H1 (cell line): ENCODE data around the gene AKR7A3. TPM values are rescaled to one million over a fixed set of nuclear protein-coding genes. Genes with fewer than 3 reads are reported as not detected.

Experiments
- CTCF ChIA-PET: fragments of 300-600 bp; sonication (Branson Sonifier 250); formaldehyde crosslinking; loops from one replicate; lab custom pipeline; 2021; ENCODE audit not compliant: partially characterized antibody; lab: Charles Lee
- POLR2A ChIA-PET: fragments of 300-600 bp; sonication (Branson Sonifier 250); formaldehyde crosslinking; loops from one replicate; lab custom pipeline; 2021; ENCODE audit warnings: inconsistent platforms; ENCODE audit not compliant: partially characterized antibody; lab: Charles Lee
- DNase-seq, 2 experiments: peaks; one replicate each; pipeline versions ENCODE4 v3.0.0 to v3.0.0-alpha.2; 2010 to 2022; ENCODE audit warnings: low spot score in 2 of 2, low read depth in 1 of 2, mixed read lengths in 1 of 2
- FAIRE-seq: peaks from 2 replicates; lab custom pipeline; 2011; peaks lifted over from hg19 to GRCh38; lab: Jason Lieb, UNC
- H2AFZ ChIP-seq: 2 replicates; pipeline ENCODE4 v1.8.1; 2012; ENCODE audit warnings: low read length, inconsistent platforms
- H2AK5ac ChIP-seq: 2 replicates; pipeline ENCODE4 v1.6.1; 2013; ENCODE audit warnings: low read depth, low read length
- H2BK120ac ChIP-seq: replicated peaks from 2 replicates; pipeline ENCODE3; 2013; ENCODE audit warnings: low read depth, low read length, inconsistent platforms
- H2BK12ac ChIP-seq: 2 replicates; pipeline ENCODE4 v1.6.1; 2013; ENCODE audit warnings: low read depth, low read length
- H2BK15ac ChIP-seq: 2 replicates; pipeline ENCODE4 v1.6.1; 2013; ENCODE audit warnings: low read length
- H2BK20ac ChIP-seq: 2 replicates; pipeline ENCODE4 v1.6.1; 2013; ENCODE audit warnings: low read length
- H2BK5ac ChIP-seq: 2 replicates; pipeline ENCODE4 v1.6.1; 2013; ENCODE audit warnings: low read depth, low read length
- H3K14ac ChIP-seq: 2 replicates; pipeline ENCODE4 v1.6.1; 2013; ENCODE audit warnings: inconsistent platforms; ENCODE audit not compliant: insufficient read length
- H3K18ac ChIP-seq: 2 replicates; pipeline ENCODE4 v1.6.1; 2013; ENCODE audit warnings: low read length; ENCODE audit errors: extremely low read depth
- H3K23ac ChIP-seq: 2 replicates; pipeline ENCODE4 v1.6.1; 2013; ENCODE audit warnings: inconsistent platforms; ENCODE audit not compliant: insufficient read length
- H3K23me2 ChIP-seq: 2 replicates; pipeline ENCODE4 v1.6.1; 2013; ENCODE audit warnings: low read depth, low read length
- H3K27ac ChIP-seq: 2 replicates; pipeline ENCODE4 v1.6.1; 2011; ENCODE audit warnings: low read depth, low read length, inconsistent platforms
- H3K27me3 ChIP-seq, 4 experiments: replicated peaks in 1 of 4; 1 replicate in 1 of 4; 2 replicates in 3 of 4; pipeline versions ENCODE4 v1.6.1 to v1.8.1; 2011 to 2013; ENCODE audit warnings: low read length in 3 of 4, mild to moderate bottlenecking in 3 of 4, inconsistent platforms in 2 of 4, mixed read lengths in 2 of 4, moderate library complexity in 1 of 4; ENCODE audit not compliant: control insufficient read depth in 3 of 4, insufficient read depth in 3 of 4; ENCODE audit errors: extremely low read depth in 1 of 4
- H3K36me3 ChIP-seq, 4 experiments: 2 replicates each; pipeline versions ENCODE4 v1.6.1 to v1.8.1; 2011 to 2013; ENCODE audit warnings: mild to moderate bottlenecking in 4 of 4, low read length in 3 of 4, moderate library complexity in 2 of 4, control low read depth in 1 of 4, inconsistent platforms in 1 of 4; ENCODE audit not compliant: insufficient read depth in 4 of 4, control insufficient read depth in 2 of 4
- H3K4ac ChIP-seq: replicated peaks from 2 replicates; pipeline ENCODE3; 2013; ENCODE audit warnings: low read length, low read depth, mixed read lengths, inconsistent platforms; ENCODE audit not compliant: insufficient read length
- H3K4me1 ChIP-seq, 4 experiments: replicated peaks in 1 of 4; 1 replicate in 1 of 4; 2 replicates in 3 of 4; pipeline versions ENCODE4 v1.6.1 to v1.8.1; 2011 to 2013; ENCODE audit warnings: low read length in 3 of 4, inconsistent platforms in 2 of 4, mixed read lengths in 1 of 4; ENCODE audit not compliant: insufficient read depth in 4 of 4, control insufficient read depth in 3 of 4
- H3K4me2 ChIP-seq, 2 experiments: 2 replicates each; pipeline versions ENCODE4 v1.6.1 to v1.8.1; 2011 to 2013; ENCODE audit warnings: low read depth in 2 of 2, low read length in 2 of 2, control low read depth in 1 of 2, inconsistent platforms in 1 of 2, mild to moderate bottlenecking in 1 of 2; ENCODE audit not compliant: insufficient read depth in 1 of 2
- H3K4me3 ChIP-seq, 4 experiments: fragments of 200-600, 300-600 bp in 1 of 4; sonication (generic), shearing (Covaris generic), sonication (Bioruptor Twin) in 1 of 4; 2 replicates each; pipeline versions ENCODE4 v1.5.1 to v1.8.1; 2011 to 2016; ENCODE audit warnings: low read length in 4 of 4, low read depth in 3 of 4, control low read depth in 2 of 4, inconsistent platforms in 2 of 4, mild to moderate bottlenecking in 2 of 4, mixed read lengths in 1 of 4, moderate library complexity in 1 of 4; ENCODE audit not compliant: insufficient read depth in 2 of 4; ENCODE audit errors: extremely low read depth in 1 of 4
- H3K56ac ChIP-seq: replicated peaks from 2 replicates; pipeline ENCODE3; 2013; ENCODE audit warnings: low read depth, mild to moderate bottlenecking, mixed read lengths, low read length, inconsistent platforms; ENCODE audit not compliant: insufficient read length
- H3K79me1 ChIP-seq: 2 replicates; pipeline ENCODE4 v1.6.1; 2013; ENCODE audit warnings: low read depth, low read length, control low read depth
- H3K79me2 ChIP-seq, 2 experiments: 2 replicates each; pipeline versions ENCODE4 v1.6.1 to v1.8.1; 2012 to 2013; ENCODE audit warnings: low read length in 2 of 2, mild to moderate bottlenecking in 2 of 2, inconsistent platforms in 1 of 2; ENCODE audit not compliant: insufficient read depth in 2 of 2, control insufficient read depth in 1 of 2
- H3K9ac ChIP-seq, 4 experiments: replicated peaks in 1 of 4; 1 replicate in 1 of 4; 2 replicates in 3 of 4; pipeline versions ENCODE4 v1.6.1 to v1.8.1; 2011 to 2013; ENCODE audit warnings: low read depth in 3 of 4, low read length in 3 of 4, control low read depth in 2 of 4, mild to moderate bottlenecking in 2 of 4, moderate library complexity in 2 of 4, inconsistent platforms in 1 of 4; ENCODE audit errors: extremely low read depth in 1 of 4
- H3K9me3 ChIP-seq, 2 experiments: 2 replicates each; pipeline versions ENCODE4 v1.6.1 to v1.8.1; 2012 to 2013; ENCODE audit warnings: mild to moderate bottlenecking in 2 of 2, moderate library complexity in 2 of 2, control low read depth in 1 of 2, inconsistent platforms in 1 of 2, low read depth in 1 of 2, low read length in 1 of 2, mixed read lengths in 1 of 2; ENCODE audit not compliant: insufficient read depth in 2 of 2
- H4K20me1 ChIP-seq, 2 experiments: replicated peaks in 1 of 2; 2 replicates each; pipeline versions ENCODE3 to v1.8.1; 2011 to 2013; ENCODE audit warnings: inconsistent platforms in 2 of 2, low read length in 2 of 2, mild to moderate bottlenecking in 1 of 2; ENCODE audit not compliant: insufficient read depth in 2 of 2, control insufficient read depth in 1 of 2
- H4K5ac ChIP-seq: 2 replicates; pipeline ENCODE4 v1.6.1; 2013; ENCODE audit warnings: low read length, low read depth, mixed read lengths, inconsistent platforms; ENCODE audit not compliant: insufficient read length
- H4K8ac ChIP-seq: 2 replicates; pipeline ENCODE4 v1.8.0; 2013; ENCODE audit warnings: mild to moderate bottlenecking, moderate library complexity, low read length, inconsistent platforms; ENCODE audit not compliant: insufficient read depth; ENCODE audit errors: extremely low read depth
- H4K91ac ChIP-seq: replicated peaks from 2 replicates; pipeline ENCODE3; 2013; ENCODE audit warnings: low read length, mixed read lengths, inconsistent platforms; ENCODE audit not compliant: insufficient read length
- BCL11A ChIP-seq, 2 experiments: IDR thresholded peaks; one replicate each; pipeline ENCODE4 v1.6.1; 2011; ENCODE audit warnings: low read depth in 2 of 2, low read length in 2 of 2, mild to moderate bottlenecking in 2 of 2
- CTBP2 ChIP-seq: IDR thresholded peaks from 2 replicates; pipeline ENCODE4 v1.7.0; 2011; ENCODE audit warnings: borderline replicate concordance, mild to moderate bottlenecking, moderate library complexity, mixed read lengths, low read length; ENCODE audit not compliant: insufficient read depth, insufficient read length
- FOSL1 ChIP-seq: IDR thresholded peaks from 2 replicates; pipeline ENCODE4 v1.6.1; 2011; ENCODE audit warnings: mild to moderate bottlenecking, low read depth, low read length, moderate library complexity; ENCODE audit not compliant: insufficient read depth
- NANOG ChIP-seq: IDR thresholded peaks from 2 replicates; pipeline ENCODE4 v1.6.1; 2011; ENCODE audit warnings: low read length, low read depth, mild to moderate bottlenecking, inconsistent platforms; ENCODE audit not compliant: insufficient read depth, poor library complexity, severe bottlenecking
- RNF2 ChIP-seq: fragments of 200-900, 300-1000 bp; sonication (generic); IDR thresholded peaks from 2 replicates; pipeline ENCODE4 v1.7.1; 2016; ENCODE audit warnings: borderline replicate concordance, low read depth, mild to moderate bottlenecking, antibody characterized with exemption, low read length; ENCODE audit not compliant: poor library complexity, severe bottlenecking; ENCODE audit errors: missing control alignments
- SP4 ChIP-seq: IDR thresholded peaks from 2 replicates; pipeline ENCODE4 v1.6.1; 2012; ENCODE audit warnings: low read length, inconsistent platforms
- YY1 ChIP-seq: IDR thresholded peaks from 2 replicates; pipeline ENCODE4 v1.6.1; 2011; ENCODE audit warnings: low read depth, mild to moderate bottlenecking, low read length
- WGBS, 2 experiments: shearing (Covaris generic) in 1 of 2; methylation state at CpG; one replicate each; pipeline versions ENCODE4 v1.1.6 to v1.1.7; 2013 to 2015; ENCODE audit warnings: low lambda C conversion rate in 2 of 2, mixed read lengths in 2 of 2, inconsistent platforms in 1 of 2, low coverage in 1 of 2, missing lambda C conversion rate in 1 of 2; ENCODE audit not compliant: insufficient replicate concordance in 2 of 2, insufficient coverage in 1 of 2, insufficient read length in 1 of 2; ENCODE audit errors: extremely low coverage in 1 of 2, missing lambda C conversion rate in 1 of 2; 5-methylcytosine and 5-hydroxymethylcytosine counted together
- polyA plus RNA-seq, 7 experiments: library from polyadenylated mRNA; depleted of rRNA in 3 of 7; stranded (reverse) in 5 of 7; unstranded in 2 of 7; fragments of >200 nt in 5 of 7; fragments of 200-250 nt in 2 of 7; gene quantifications; 1 replicate in 5 of 7; 2 replicates in 1 of 7; 4 replicates in 1 of 7; pipeline versions ENCODE4 v1.2.1 to v1.2.3, GENCODE V29; 2011 to 2013; ENCODE audit warnings: missing spikeins in 2 of 7, mixed read lengths in 2 of 7
- total RNA-seq: library from RNA; stranded (reverse); fragmentation: NEBNext Ultra II Directional; extraction: Animal tissue kit (Norgen Biotek cat#: 25700); gene quantifications from 2 replicates; pipeline ENCODE4 v1.2.1, GENCODE V29; 2021
- TF ChIP-seq, protein P1 (sequence below): IDR thresholded peaks from 2 replicates; pipeline ENCODE4 v1.6.1; 2011; ENCODE audit warnings: low read depth, mild to moderate bottlenecking, low read length; ENCODE audit not compliant: insufficient read depth

AKR7A3 gene
- total and polyA plus RNA-seq, 2 of the 8 experiments (the other 6 are each of a cell fraction or from before 2014, with no cell fraction given): 0.62 to 0.65 TPM

DNA sequence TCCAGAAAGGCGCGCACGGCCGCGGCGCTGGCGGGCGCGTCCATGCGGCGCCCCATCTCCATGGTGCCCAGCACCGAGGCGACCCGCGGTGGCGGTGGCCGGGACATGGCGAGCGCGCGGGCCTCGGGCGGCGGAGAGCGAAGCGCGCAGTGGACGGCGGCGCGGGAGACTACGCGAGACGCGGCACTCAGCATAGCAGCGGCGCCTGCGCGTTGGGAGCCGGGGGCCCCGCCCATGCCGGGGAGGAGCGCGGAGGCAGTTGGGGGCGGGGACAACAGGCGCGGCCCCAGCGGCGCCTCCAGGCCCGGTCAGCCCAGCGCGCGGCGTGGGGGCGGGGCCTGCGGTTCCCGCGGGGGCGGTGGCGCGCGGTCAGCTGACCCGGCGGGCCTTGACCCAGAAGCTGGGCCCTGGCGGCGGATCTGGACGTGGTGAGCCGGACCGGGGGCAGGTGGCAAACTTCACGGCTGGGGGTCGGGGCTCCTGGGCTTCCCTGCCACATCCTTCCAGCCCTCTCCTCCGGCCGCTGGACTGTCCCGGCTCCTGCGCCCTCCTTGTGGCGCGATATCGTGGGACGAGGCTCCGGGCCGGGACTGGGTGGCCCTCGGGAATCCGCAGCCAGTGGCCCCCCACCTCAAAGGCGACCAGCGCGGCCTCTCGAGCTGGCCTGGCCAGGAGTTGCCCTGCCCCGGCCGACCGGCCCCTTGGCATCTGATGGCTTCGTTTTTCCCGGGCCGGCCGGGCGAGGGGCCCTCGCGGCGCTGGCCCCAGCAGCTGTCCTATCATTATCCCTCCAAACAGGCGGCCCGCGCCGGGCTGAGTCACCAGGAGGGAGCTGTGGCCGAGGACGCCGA lies 23.6 kb upstream of the AKR7A3 start, which contains the start of the genes AKR7A2 and SLC66A1:
TSS of gene AKR7A2 (minus strand) at position 214 of the 851 bp plus-strand sequence. CDS start at position 194, 20 bp downstream.
TSS of gene SLC66A1 (plus strand) at position 396 of the 851 bp plus-strand sequence. CDS start 5,352 bp downstream, outside the sequence.
- peaks cover 0 to 4% (median 1%) of the 10 kb centered on the region in 4 experiments; a peak in 1 of 7 replicates for H3K27me3 ChIP-seq
- H3K56ac ChIP-seq: no peak within 1 kb of the TSS
- peaks cover 10% of the 10 kb centered on the region; the same call in 1 of the 2 replicates for H3K23me2 ChIP-seq
- H3K4me1 ChIP-seq: peaks cover 0 to 16% (median 9%) of the 10 kb centered on the region in 4 experiments; a peak in 6 of 7 replicates
- H3K9ac ChIP-seq: peak within 1 kb of the TSS; percentile 72 to 89 (median 83)
- H3K4ac ChIP-seq: peak within 1 kb of the TSS; percentile 54
- peak within 1 kb of the TSS; percentile 66 to 91 (median 79) for H3K4me3 ChIP-seq
- peak within 1 kb of the TSS; percentile 97 for H3K18ac ChIP-seq
- H3K4me2 ChIP-seq: peak within 1 kb of the TSS; percentile 89 to 98
- POLR2A ChIA-PET: interaction anchor here (0.7 to 16.9 kb wide), 10 partner anchors 9 to 328 kb away, joined by 3 to 143 read pairs (median 4); partner anchors contain the start of genes EMC1 and MRTO4
- H4K91ac ChIP-seq: peak within 1 kb of the TSS; percentile 11
- FAIRE-seq (no peak), DNase-seq (peak; percentile 60 to 90)
- WGBS, 2 experiments: 3% methylated on average over 83 of the region's 105 CpGs; no CpG with 5 or more reads in 1 of the 2 experiments
- no peak within 1 kb of the TSS for H3K27ac ChIP-seq
- H2AK5ac ChIP-seq: no peak within 1 kb of the TSS
- no peaks in the 10 kb centered on the region for H3K9me3 ChIP-seq
- no peak within 1 kb of the TSS for H2BK15ac ChIP-seq
- CTCF ChIA-PET: interaction anchor here (0.5 to 2.0 kb wide), 3 partner anchors 8 to 336 kb away, joined by 3 to 6 read pairs (median 4); no protein-coding TSS in a partner anchor
- H3K23ac ChIP-seq: peak within 1 kb of the TSS; percentile 66
- peaks cover 6 to 12% of the 10 kb centered on the region in 2 experiments for H4K20me1 ChIP-seq
- H4K5ac ChIP-seq: no peak within 1 kb of the TSS
- peaks cover 2% of the 10 kb centered on the region; the same call in 1 of the 2 replicates for H3K79me1 ChIP-seq
- peak within 1 kb of the TSS; percentile 89 for H4K8ac ChIP-seq
- no peak within 1 kb of the TSS for H2BK20ac ChIP-seq
- H2BK12ac ChIP-seq: no peak within 1 kb of the TSS; the same call in 1 of the 2 replicates
- peaks cover 0 to 10% (median 4%) of the 10 kb centered on the region in 4 experiments; a peak in 4 of 8 replicates for H3K36me3 ChIP-seq
- no peak within 1 kb of the TSS for H2BK120ac ChIP-seq
- peaks cover 0 to 2% of the 10 kb centered on the region in 2 experiments; a peak in 1 of 4 replicates for H3K79me2 ChIP-seq
- peak within 1 kb of the TSS; percentile 20; the same call in 1 of the 2 replicates for H2AFZ ChIP-seq
- no peak within 1 kb of the TSS for H2BK5ac ChIP-seq
- H3K14ac ChIP-seq: no peak within 1 kb of the TSS
- TF ChIP-seq BCL11A (IDR thresholded peaks at IDR 0.05; ENCODE audit: low read depth in 2 of 2, low read length in 2 of 2): no peak
- no peak for TF ChIP-seq RNF2
- TF ChIP-seq, protein P1, sequence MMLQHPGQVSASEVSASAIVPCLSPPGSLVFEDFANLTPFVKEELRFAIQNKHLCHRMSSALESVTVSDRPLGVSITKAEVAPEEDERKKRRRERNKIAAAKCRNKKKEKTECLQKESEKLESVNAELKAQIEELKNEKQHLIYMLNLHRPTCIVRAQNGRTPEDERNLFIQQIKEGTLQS: 0 out of 2 replicates have a peak, but pooled peaks have one; percentile 16
- TF ChIP-seq YY1: no peak
- TF ChIP-seq CTBP2: no peak
- TF ChIP-seq FOSL1: no peak
- no peak for TF ChIP-seq SP4
- TF ChIP-seq NANOG: no peak
